Tibial artery (tissue), 4 donors: ENCODE results near the gene PIGZ.

ENCODE experiments used
- DNase-seq, 2 donors: peaks; one replicate each; pipeline ENCODE4 v3.0.0-alpha.2; 2019
- H3K27ac ChIP-seq, 2 donors: fragments of 200-600 bp; sonication (generic) in 1 of 2; 1 replicate in 1 of 2; 2 replicates in 1 of 2; pipeline ENCODE4 v1.5.1; 2018 to 2019; ENCODE audit warnings: mild to moderate bottlenecking in 1 of 2
- H3K27me3 ChIP-seq, 2 donors: fragments of 200-600 bp; sonication (generic) in 1 of 2; one replicate each; pipeline versions ENCODE4 v1.5.1 to v1.6.0; 2016 to 2019
- H3K36me3 ChIP-seq, 3 donors: fragments of 200-600 bp; sonication (generic) in 2 of 3; one replicate each; pipeline ENCODE4 v1.5.1; 2016 to 2019; ENCODE audit warnings: mild to moderate bottlenecking in 2 of 3
- H3K4me1 ChIP-seq, 4 donors: fragments of 200-600 bp; sonication (generic) in 2 of 4; 1 replicate in 3 of 4; 2 replicates in 1 of 4; pipeline ENCODE4 v1.5.1; 2016 to 2019
- H3K4me3 ChIP-seq, 2 donors: fragments of 200-600 bp; sonication (generic) in 1 of 2; 1 replicate in 1 of 2; 2 replicates in 1 of 2; pipeline ENCODE4 v1.5.1; 2018 to 2019; ENCODE audit warnings: mild to moderate bottlenecking in 2 of 2
- H3K9me3 ChIP-seq, 3 donors: fragments of 200-600 bp; sonication (generic) in 1 of 3; one replicate each; pipeline ENCODE4 v1.5.1; 2016 to 2019
- intact Hi-C: fragments of 100-400 bp; cut with DNase I; formaldehyde crosslinking; loops from one replicate; pipeline ENCODE4 v1.15.0; 2023; ENCODE audit warnings: low total_unique reads
- TF ChIP-seq, protein P1 (sequence below), 2 experiments: fragments of 200-600 bp in 1 of 2; fragments of 450-650 bp in 1 of 2; IDR thresholded peaks; one replicate each; pipeline ENCODE4 v1.5.1; 2017 to 2019; ENCODE audit warnings: antibody characterized with exemption in 2 of 2, mild to moderate bottlenecking in 1 of 2, moderate library complexity in 1 of 2

Gene PIGZ

DNA sequence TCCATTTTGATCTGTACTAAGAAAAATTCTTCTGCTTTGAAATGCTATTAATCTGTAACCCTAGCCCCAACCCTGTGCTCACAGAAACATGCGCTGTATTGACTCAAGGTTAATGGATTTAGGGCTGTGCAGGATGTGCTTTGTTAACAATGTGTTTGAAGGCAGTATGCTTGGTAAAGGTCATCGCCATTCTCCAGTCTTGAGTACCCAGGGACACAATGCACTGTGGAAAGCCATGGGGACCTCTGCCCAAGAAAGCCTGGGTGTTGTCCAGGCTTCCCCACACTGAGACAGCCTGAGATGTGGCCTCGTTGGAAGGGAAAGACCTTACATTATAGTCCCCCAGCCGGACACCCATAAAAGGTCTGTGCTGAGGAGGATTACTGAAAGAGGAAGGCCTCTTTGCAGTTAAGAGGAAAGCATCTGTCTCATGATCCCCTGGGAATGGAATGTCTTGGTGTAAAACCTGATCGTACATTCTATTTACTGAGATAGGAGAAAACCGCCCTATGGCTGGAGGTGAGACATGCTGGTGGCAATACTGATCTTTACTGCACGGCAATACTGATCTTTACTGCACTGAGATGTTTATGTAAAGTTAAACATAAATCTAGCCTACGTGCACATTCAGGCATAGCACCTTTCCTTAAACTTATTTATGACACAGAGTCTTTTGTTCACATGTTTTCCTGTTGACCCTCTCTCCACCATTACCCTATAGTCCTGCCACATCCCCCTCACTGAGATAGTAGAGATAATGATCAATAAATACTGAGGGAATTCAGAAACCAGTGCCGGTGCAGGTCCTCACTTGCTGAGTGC is 6.3 kb downstream of the PIGZ start:
- H3K27me3 ChIP-seq = no peaks in the 10 kb centered on the region
- H3K9me3 ChIP-seq = no peaks in the 10 kb centered on the region
- TF ChIP-seq, protein P1, sequence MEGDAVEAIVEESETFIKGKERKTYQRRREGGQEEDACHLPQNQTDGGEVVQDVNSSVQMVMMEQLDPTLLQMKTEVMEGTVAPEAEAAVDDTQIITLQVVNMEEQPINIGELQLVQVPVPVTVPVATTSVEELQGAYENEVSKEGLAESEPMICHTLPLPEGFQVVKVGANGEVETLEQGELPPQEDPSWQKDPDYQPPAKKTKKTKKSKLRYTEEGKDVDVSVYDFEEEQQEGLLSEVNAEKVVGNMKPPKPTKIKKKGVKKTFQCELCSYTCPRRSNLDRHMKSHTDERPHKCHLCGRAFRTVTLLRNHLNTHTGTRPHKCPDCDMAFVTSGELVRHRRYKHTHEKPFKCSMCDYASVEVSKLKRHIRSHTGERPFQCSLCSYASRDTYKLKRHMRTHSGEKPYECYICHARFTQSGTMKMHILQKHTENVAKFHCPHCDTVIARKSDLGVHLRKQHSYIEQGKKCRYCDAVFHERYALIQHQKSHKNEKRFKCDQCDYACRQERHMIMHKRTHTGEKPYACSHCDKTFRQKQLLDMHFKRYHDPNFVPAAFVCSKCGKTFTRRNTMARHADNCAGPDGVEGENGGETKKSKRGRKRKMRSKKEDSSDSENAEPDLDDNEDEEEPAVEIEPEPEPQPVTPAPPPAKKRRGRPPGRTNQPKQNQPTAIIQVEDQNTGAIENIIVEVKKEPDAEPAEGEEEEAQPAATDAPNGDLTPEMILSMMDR (IDR thresholded peaks at IDR 0.05) = no peak
- H3K36me3 ChIP-seq = peaks cover 0 to 6% (median 0%) of the 10 kb centered on the region in 3 donors
- H3K4me1 ChIP-seq = peaks cover 0 to 2% (median under 1%) of the 10 kb centered on the region in 4 donors
- intact Hi-C loops = loop anchor here (10.0 kb wide), 1 partner anchor 218 kb away; no protein-coding TSS in a partner anchor
- DNase-seq = no peak
- H3K27ac ChIP-seq = no peak overlapping the region
- no peak overlapping the region for H3K4me3 ChIP-seq

DNA sequence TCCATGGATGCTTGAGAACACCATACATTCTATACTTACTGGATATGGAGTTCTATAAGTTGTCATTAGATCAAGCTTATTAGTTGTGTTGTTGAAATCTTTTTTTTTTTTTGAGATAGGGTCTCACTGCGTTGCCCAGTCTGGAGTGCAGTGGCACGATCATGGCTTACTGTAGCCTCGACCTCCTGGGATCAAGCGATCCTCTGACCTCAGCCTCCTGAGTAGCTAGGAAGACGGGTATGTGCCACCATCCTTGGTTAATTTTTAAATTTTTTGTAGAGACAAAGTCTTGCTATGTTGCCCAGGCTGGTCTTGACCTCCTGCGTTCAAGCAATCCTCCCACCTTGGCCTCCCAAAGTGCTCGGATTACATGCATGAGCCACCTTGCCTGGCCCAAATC is 13.8 kb downstream of the PIGZ start:
- Histone ChIP-seq H3K36me3 (peaks cover 0 to 14% (median 4%) of the 10 kb centered on the region in 3 donors), H3K27me3 (no peaks in the 10 kb centered on the region), H3K27ac (no peak overlapping the region), H3K4me3 (no peak overlapping the region), H3K4me1 (no peaks in the 10 kb centered on the region), H3K9me3 (no peaks in the 10 kb centered on the region)
- TF ChIP-seq, protein P1 (IDR thresholded peaks at IDR 0.05) = no peak
- intact Hi-C loops = no loop called here
- DNase-seq = no peak

DNA sequence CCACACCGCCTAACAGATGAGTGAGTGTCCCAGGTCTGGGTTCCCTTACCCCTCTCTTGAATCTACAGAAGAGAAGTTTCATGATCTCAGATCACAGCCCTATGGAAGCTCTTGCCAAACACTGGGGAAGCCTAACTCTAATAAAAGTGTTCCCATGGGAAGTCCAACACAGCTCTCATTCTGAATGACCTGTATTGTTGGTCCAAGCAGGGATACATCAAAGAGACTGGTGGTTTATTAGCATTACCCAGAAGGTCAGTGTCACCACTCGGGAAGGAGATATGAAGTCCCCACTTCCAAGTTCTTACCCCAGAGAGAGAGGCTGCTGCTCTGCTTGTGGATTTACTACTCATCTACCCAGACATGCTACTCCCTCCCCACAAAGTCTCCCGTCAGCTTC is 17.3 kb downstream of the PIGZ start:
- Histone ChIP-seq H3K9me3 (no peaks in the 10 kb centered on the region), H3K27ac (no peak overlapping the region), H3K4me1 (no peaks in the 10 kb centered on the region), H3K36me3 (peaks cover 0 to 35% (median 4%) of the 10 kb centered on the region in 3 donors), H3K4me3 (no peak overlapping the region), H3K27me3 (no peaks in the 10 kb centered on the region)
- DNase-seq = no peak
- TF ChIP-seq, protein P1 (IDR thresholded peaks at IDR 0.05) = no peak
- intact Hi-C loops = no loop called here

DNA sequence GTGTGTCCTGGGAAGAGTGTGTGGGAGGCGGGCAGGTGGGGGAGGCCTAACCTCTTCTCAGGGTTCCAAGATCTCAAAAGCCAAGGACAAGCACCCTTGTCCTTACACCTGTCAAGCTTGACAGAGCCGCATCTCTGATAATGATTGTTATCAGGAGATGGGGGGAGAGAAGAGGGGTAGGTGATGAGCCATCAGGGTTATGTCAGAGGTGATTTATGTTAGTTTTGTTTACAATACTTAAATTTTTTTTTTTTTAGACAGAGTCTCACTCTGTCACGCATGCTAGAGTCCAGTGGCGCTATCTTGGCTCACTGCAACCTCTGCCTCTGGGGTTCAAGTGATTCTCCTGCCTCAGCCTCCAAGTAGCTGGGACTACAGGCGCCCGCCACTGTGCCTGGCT is 18.9 kb downstream of the PIGZ start:
- Histone ChIP-seq H3K4me3 (no peak overlapping the region), H3K36me3 (peaks cover 0 to 41% (median 4%) of the 10 kb centered on the region in 3 donors), H3K27ac (no peak overlapping the region), H3K4me1 (peaks cover 0 to under 1% (median 0%) of the 10 kb centered on the region in 4 donors), H3K9me3 (no peaks in the 10 kb centered on the region), H3K27me3 (no peaks in the 10 kb centered on the region)
- TF ChIP-seq, protein P1 (IDR thresholded peaks at IDR 0.05) = no peak
- intact Hi-C loops = no loop called here
- no peak for DNase-seq

DNA sequence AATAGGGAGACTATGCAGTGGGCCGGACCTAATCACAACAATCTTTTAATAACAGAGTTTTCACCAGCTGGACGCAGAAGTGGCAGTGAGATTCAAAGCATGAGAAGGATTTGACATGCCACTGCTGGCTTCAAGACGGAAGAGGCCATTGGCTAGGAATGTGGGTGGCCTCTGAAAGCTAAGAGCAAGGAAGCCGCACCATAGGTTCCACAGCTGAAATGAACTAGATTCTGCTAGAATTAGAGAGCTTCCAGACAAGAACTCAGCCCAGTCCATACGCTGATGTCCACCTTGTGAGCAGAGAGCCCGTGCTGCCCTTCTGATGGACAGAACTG is 19.4 kb downstream of the PIGZ start:
- DNase-seq = no peak

More for the DNA sequence above, 19.4 kb downstream of the PIGZ start:
- Histone ChIP-seq H3K9me3 (no peaks in the 10 kb centered on the region), H3K27me3 (no peaks in the 10 kb centered on the region), H3K4me1 (peaks cover 0 to 5% (median 2%) of the 10 kb centered on the region in 4 donors), H3K27ac (no peak overlapping the region), H3K4me3 (no peak overlapping the region), H3K36me3 (peaks cover 0 to 41% (median 4%) of the 10 kb centered on the region in 3 donors)
- TF ChIP-seq, protein P1 (IDR thresholded peaks at IDR 0.05) = no peak
- intact Hi-C loops = no loop called here
